ENCODE data around the gene ENOX1. TPM values are rescaled to one million over a fixed set of nuclear protein-coding genes. Genes with fewer than 3 reads are reported as not detected.

Gene ENOX1
- total and polyA plus RNA-seq, 2 of the 13 experiments (the other 11 are each of a cell fraction or from before 2014, with no cell fraction given) = not detected

DNA sequence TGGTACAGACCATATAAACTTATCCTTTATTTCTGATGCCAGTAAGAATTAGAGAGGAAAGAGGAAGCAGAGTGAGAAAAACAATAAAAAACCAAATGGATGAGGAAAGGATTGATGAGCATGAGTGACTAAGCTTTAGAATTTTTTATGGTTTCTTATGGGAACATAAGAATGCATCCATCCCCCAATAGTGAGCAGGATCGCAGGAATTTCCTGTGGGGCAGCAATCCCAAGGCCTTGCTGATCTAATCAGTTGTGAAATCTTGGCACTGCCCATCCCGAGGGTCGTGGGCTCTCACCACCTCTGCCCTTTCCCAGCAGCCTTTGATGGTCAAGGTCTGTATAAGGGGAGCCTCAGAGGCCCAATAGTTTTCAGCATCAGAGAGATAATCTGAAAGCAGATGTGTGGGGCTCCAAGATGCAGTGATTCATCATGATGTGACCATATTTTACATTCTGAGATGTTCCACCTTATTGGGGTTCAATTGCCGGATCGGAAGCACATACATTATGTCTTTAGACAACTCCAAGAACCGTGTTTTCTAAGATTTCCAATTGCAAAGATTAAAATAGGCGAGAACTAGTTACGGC is 541.3 kb downstream of the ENOX1 start (continued):
- TF ChIP-seq CC2D1A (CRISPR knock-in tag; IDR thresholded peaks at IDR 0.05) (no peak), ZNF572 (CRISPR knock-in tag; IDR thresholded peaks at IDR 0.05) (no peak), ZNF317 (CRISPR knock-in tag; IDR thresholded peaks at IDR 0.05) (no peak), ZC3H4 (CRISPR knock-in tag; IDR thresholded peaks at IDR 0.05; ENCODE audit: borderline replicate concordance) (no peak), NRL (CRISPR knock-in tag; IDR thresholded peaks at IDR 0.05; ENCODE audit: borderline replicate concordance) (no peak)
- TF ChIP-seq, protein P1, sequence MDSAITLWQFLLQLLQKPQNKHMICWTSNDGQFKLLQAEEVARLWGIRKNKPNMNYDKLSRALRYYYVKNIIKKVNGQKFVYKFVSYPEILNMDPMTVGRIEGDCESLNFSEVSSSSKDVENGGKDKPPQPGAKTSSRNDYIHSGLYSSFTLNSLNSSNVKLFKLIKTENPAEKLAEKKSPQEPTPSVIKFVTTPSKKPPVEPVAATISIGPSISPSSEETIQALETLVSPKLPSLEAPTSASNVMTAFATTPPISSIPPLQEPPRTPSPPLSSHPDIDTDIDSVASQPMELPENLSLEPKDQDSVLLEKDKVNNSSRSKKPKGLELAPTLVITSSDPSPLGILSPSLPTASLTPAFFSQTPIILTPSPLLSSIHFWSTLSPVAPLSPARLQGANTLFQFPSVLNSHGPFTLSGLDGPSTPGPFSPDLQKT (CRISPR knock-in tag; IDR thresholded peaks at IDR 0.05; ENCODE audit: borderline replicate concordance) = no peak

DNA sequence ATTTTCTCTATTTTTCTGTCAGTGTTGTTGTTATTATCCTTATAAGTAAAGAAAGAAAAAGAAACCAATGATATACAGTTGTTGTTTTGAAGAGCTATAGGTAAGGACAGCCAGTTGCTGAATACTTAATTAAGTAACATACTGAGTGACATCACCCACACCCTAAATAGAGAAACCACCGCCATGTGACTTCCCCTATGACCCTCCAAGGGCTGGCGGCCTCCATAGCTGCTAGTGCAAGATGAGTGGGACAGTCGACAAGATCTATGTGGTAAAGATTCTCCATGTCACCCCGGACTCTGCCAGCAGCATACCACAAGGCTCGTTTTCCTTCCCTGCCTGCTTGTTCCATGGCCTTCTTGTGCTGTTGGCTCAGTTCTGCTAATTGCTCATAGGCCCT is 542.3 kb downstream of the ENOX1 start:
- Histone ChIP-seq H3K27ac (ENCODE audit: extremely low read length, insufficient read depth, low read length) (no peak overlapping the region), H3K4me1 (ENCODE audit: insufficient read depth, low read length) (no peaks in the 10 kb centered on the region), H3K27me3 (ENCODE audit: control insufficient read depth in 1 of 2, insufficient read depth in 2 of 2, low read length in 2 of 2) (no peaks in the 10 kb centered on the region), H4K20me1 (ENCODE audit: insufficient read depth, low read length) (no peaks in the 10 kb centered on the region), H3K9me3 (ENCODE audit: low read length) (no peaks in the 10 kb centered on the region), H3K36me3 (replicated peaks in 1 of 2; ENCODE audit: control insufficient read depth in 1 of 2, insufficient read depth in 2 of 2, low read length in 2 of 2) (no peaks in the 10 kb centered on the region), H3K9ac (ENCODE audit: insufficient read depth, low read depth, low read length) (no peak overlapping the region), H2AFZ (ENCODE audit: low read length) (no peak overlapping the region), H3K4me2 (ENCODE audit: low read depth, low read length) (no peak overlapping the region), H3K4me3 (replicated peaks in 1 of 3; ENCODE audit: insufficient read depth in 1 of 3, low read depth in 2 of 3, low read length in 3 of 3) (no peak overlapping the region), H3K79me2 (ENCODE audit: insufficient read depth, low read length) (no peaks in the 10 kb centered on the region)
- in situ Hi-C loops (cut with HindIII; ENCODE audit: extremely low pct_ligation_motif_present, low pct_unique_long_range_greater_than_20kb) (no loop called here), intact Hi-C loops (cut with micrococcal nuclease; ENCODE audit: unreplicated experiment) (no loop called here)
- DNase-seq (ENCODE audit: low spot score) (no peak), ATAC-seq (no peak), FAIRE-seq (no peak)
- ChIA-PET CTCF (ENCODE audit: low intra/inter-chr PET ratio, low total read pairs) (no interaction called here), POLR2A (no interaction called here)
- WGBS (ENCODE audit: low lambda C conversion rate) = 11% methylated on average over 4 of the region's 5 CpGs
- BruUV-seq (replicated peaks) = no TSS peak
- TF ChIP-seq, protein P2, sequence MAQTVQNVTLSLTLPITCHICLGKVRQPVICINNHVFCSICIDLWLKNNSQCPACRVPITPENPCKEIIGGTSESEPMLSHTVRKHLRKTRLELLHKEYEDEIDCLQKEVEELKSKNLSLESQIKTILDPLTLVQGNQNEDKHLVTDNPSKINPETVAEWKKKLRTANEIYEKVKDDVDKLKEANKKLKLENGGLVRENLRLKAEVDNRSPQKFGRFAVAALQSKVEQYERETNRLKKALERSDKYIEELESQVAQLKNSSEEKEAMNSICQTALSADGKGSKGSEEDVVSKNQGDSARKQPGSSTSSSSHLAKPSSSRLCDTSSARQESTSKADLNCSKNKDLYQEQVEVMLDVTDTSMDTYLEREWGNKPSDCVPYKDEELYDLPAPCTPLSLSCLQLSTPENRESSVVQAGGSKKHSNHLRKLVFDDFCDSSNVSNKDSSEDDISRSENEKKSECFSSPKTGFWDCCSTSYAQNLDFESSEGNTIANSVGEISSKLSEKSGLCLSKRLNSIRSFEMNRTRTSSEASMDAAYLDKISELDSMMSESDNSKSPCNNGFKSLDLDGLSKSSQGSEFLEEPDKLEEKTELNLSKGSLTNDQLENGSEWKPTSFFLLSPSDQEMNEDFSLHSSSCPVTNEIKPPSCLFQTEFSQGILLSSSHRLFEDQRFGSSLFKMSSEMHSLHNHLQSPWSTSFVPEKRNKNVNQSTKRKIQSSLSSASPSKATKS (CRISPR knock-in tag; IDR thresholded peaks at IDR 0.05) = no peak
- no peak for TF ChIP-seq NFYB (CRISPR knock-in tag; IDR thresholded peaks at IDR 0.05)
- no peak for TF ChIP-seq NR2F6 (IDR thresholded peaks at IDR 0.05)
- TF ChIP-seq NR2F6 (CRISPR knock-in tag; IDR thresholded peaks at IDR 0.05) = no peak
- no peak for TF ChIP-seq ELF3 (CRISPR knock-in tag; IDR thresholded peaks at IDR 0.05)

All from HepG2 (cell line).